ENCODE measurements around the gene RPRD2.

The RPRD2 gene

DNA sequence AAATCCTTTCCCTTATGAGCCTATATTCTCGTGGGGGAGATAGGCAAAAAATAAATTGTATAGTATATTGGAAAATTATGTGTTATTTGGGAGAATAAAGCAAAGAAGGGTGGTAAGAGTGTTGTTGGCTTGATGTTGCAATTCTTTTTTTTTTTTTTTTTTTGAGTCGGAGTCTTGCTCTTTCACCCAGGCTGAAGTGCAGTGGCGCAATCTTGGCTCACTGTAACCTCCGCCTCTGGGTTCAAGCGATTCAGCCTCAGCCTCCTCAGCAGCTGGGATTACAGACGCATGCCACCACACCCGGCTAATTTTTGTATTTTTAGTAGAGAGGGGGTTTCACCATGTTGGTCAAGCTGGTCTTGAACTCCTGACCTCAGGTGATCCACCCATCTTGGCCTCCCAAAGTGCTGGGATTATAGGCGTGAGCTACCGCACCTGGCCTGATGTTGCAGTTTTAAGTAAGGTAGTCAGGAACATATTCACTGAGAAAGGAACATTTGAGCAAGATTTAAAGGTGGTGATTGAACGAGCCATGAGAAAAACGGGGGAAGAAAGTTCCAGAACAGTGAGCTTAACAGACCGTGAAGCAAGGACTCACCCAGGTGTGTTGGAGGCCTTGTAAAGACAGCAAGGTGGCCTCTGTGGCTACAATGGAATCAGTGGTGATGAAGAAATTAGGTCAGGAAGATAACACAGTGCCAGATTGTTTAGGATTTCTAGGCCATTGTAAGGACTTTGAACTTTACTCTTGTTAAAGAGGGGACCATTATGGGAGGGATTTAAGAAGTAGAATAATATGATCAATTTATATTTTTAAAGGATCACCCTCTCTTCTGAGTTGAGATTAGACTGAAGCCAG is 45.8 kb downstream of the RPRD2 start:
- no peak for TF ChIP-seq GATA2 (IDR thresholded peaks at IDR 0.05; ENCODE audit: low read depth, low read length)

DNA sequence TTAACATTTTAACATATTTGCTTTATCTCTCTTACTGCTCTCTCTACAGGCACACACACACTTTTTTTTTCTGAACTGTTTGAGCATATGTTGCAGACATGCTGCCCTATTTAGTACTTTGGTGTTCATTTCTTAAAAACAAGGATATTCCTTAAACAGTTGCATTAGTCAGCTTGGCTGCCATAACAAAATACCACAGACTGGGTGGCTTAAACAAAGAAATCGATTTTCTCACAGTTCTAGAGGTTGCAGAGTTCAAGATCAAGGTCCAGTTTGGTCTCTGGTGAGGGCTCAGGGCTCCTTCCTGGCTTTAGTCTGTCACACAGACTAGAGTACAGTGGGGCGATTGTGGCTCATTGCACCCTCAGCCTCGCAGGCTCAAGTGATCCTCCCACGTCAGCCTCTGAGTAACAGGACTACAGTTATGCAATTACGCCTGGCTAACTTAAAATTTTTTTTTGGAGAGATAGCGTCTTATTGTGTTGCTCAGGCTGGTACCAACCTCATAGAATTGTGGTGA is 46.7 kb downstream of the RPRD2 start:
- TF ChIP-seq GATA3 (IDR thresholded peaks at IDR 0.05; ENCODE audit: low read depth, low read length) (no peak), GATA2 (IDR thresholded peaks at IDR 0.05; ENCODE audit: low read depth, low read length) (no peak)

DNA sequence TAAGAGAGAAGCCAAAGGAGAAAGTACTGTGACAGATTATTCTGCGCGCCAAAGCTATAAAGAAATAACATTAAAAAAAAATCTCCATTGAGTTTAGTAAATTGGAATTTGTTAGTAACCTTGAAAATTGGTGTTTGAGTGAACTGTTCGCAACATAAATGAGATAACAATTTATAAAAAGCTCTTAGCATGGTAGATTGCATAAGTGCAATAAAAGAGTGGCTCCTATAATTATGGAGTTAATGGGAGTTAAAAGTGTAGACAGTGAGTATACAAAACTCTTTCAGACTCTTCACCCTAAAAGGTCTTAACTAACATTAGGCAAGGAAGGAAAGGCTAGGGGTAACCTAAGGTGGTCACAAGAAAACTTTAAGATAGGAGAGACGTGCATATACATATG is 50.6 kb downstream of the RPRD2 start:
- TF ChIP-seq GATA2 (IDR thresholded peaks at IDR 0.05; ENCODE audit: low read depth, low read length), result no peak
- no peak for TF ChIP-seq GATA3 (IDR thresholded peaks at IDR 0.05; ENCODE audit: low read depth, low read length)

DNA sequence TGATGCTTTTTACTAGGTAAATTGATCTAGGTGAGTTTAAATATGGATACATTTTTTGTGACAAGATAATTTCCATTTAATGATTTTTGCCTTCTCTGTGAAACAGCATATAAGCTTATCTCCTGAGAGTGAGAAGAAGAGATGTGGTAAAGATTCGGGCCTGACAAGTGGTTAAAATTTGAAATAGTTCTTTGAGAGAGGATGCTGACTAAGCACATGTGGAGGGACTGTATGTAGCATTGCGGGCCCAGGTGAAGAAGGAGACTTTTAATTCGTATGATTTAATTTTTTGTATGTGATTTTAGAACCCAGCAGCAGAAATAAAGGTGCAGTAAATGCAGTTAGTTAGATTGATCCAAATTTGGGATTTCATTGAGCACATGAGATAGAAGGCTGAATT is 51.9 kb downstream of the RPRD2 start:
- no peak for TF ChIP-seq GATA3 (IDR thresholded peaks at IDR 0.05; ENCODE audit: low read depth, low read length)

DNA sequence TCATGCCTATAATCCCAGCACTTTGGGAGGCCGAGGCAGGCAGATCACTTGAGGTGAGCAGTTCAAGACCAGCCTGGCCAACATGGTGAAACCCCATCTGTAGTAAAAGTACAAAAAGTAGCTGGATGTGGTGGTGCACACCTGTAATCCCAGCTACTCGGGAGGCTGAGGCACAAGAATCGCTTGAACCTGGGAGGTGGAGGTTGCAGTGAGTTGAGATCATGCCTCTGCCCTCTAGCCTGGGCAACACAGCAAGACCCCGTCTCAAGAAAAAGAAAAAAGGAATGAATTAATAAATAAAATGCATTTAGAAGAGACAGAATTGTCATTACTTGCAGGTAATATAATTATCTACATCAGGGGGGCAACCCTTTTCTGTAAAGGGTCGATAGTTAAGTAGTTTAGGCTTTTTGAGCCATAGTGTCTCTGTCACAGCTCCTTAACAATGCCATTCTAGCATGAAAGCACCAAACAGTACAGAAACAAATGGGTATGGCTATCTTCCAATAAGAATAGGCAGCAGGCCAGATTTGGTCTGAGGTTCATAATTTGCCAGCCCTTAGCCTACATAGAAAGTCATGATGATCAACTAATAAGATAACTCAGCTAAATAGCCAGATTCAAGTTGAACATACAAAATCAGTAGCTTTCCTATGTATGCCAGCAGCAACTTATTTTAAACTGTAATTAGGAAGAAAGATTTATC is 56.8 kb downstream of the RPRD2 start:
- TF ChIP-seq GATA2 (IDR thresholded peaks at IDR 0.05; ENCODE audit: low read depth, low read length) (peak; percentile 27; the same call in 1 of the 2 replicates), GATA3 (IDR thresholded peaks at IDR 0.05; ENCODE audit: low read depth, low read length) (no peak)

DNA sequence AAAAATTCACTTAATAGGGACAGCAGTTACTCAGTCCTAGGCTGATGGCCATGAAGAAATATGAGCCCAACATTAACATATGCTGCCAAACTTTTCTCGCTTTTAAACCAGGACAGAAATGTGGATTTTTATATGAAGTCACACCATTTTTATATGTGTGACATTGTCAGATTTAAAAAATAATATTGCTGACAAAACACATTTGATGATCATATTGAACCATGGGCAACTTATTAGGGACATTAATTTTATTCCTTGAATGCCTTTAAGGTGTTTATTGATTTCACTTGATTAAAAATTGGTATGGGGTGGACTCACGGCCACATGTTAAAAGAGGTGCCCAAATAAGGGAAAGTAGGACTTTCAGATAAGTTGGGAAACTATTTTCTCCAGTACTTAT is 58.6 kb downstream of the RPRD2 start:
- TF ChIP-seq GATA3 (IDR thresholded peaks at IDR 0.05; ENCODE audit: low read depth, low read length) (no peak), GATA2 (IDR thresholded peaks at IDR 0.05; ENCODE audit: low read depth, low read length) (no peak)

DNA sequence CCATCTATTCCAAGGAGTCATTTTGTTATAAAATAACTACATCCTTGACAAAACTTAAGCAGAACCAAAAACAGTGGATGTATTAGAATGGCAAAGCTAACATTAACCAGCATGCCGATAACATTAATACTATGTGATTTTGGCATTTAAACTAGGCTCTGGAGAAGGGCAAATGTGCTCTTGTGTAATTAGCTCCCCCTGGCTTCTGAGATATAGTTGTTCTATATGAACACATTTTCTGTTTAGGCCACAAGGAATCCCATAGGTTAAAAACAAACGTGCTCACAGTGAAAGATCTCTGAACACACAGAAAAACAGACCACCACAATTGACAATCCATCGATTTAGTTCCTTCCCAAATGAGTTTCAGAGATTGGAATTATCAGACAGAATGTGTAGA is 65.9 kb downstream of the RPRD2 start:
- no peak for TF ChIP-seq GATA3 (IDR thresholded peaks at IDR 0.05; ENCODE audit: low read depth, low read length)
- TF ChIP-seq GATA2 (IDR thresholded peaks at IDR 0.05; ENCODE audit: low read depth, low read length), result no peak

DNA sequence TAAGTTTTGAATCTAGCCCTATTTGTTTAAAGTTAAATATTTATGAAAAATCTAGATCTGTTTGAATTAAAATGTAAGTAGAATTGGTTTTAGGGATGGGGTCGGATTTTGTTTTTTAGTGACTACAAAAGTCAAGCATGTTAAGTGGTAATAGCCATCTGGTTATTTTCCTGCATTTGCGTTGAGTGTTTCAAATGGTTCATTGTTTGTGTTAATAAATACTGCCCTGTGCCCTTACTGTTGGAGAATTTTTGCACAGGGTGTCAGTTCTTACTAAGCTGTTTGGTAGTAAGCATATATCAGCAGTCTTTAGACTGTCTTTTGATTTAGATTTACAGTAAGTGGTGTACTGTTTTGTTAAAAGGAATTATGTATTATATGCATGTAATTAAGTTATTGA is 77.2 kb downstream of the RPRD2 start:
- TF ChIP-seq GATA3 (IDR thresholded peaks at IDR 0.05; ENCODE audit: low read depth, low read length) (no peak), GATA2 (IDR thresholded peaks at IDR 0.05; ENCODE audit: low read depth, low read length) (no peak)

DNA sequence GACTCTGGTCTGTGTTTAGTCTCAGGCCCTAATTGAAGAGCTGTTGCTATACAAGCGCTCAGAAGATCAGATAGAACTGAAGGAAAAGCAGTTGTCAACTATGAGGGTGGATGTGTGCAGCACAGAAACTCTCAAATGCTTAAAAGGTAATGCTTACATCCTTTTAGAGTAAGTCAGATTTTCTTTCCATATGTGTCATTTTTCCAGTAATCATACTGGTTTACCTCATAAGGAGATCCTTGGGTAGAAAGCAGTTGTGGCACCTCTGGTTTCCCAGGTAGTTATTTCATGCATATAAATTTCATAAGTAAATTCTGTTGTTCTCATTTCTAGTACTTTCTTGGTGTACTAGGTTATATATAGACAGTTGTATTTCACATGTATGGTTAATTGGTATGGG is 80.3 kb downstream of the RPRD2 start:
- TF ChIP-seq GATA2 (IDR thresholded peaks at IDR 0.05; ENCODE audit: low read depth, low read length) (no peak), GATA3 (IDR thresholded peaks at IDR 0.05; ENCODE audit: low read depth, low read length) (no peak)

DNA sequence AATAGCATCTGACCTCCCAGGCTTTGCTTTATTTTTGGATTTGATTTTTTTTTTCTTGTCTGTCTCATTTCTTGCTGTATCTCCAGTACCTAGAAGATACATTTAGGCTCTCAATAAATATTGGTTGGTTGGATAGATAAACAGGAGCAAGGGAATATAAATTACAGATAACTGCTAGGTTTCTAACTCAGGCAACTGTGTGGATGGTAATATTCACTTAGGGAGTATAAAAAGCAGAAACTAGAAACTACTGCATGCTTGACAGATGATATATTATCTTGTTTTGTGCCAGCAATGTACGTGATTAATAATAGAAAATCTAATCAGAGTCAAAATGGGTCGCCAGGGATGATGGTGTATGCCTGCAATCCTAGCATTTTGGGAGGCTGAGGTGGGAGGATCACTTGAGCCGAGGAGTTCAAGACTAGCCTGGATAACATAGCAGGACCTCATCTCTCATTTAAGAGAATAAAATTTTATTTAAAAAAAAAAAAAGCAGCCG is 92.2 kb downstream of the RPRD2 start:
- no peak for TF ChIP-seq GATA2 (IDR thresholded peaks at IDR 0.05; ENCODE audit: low read depth, low read length)

DNA sequence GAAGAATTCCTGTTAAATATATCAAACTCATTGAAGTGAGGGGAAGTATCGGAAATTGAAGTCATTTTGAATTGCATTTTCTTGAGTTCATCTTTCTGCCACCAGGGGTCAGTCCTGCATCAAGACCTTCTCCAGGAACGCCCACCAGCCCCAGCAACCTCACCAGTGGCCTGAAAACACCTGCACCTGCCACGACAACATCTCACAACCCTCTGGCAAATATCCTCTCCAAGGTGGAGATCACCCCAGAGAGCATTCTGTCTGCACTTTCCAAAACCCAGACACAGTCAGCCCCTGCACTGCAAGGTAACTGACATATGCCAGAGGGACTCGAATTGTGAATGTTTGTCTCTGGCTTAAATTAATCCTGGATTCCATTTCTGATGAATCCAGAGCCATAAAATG is 100.5 kb downstream of the RPRD2 start:
- TF ChIP-seq GATA3 (IDR thresholded peaks at IDR 0.05; ENCODE audit: low read depth, low read length), result no peak

DNA sequence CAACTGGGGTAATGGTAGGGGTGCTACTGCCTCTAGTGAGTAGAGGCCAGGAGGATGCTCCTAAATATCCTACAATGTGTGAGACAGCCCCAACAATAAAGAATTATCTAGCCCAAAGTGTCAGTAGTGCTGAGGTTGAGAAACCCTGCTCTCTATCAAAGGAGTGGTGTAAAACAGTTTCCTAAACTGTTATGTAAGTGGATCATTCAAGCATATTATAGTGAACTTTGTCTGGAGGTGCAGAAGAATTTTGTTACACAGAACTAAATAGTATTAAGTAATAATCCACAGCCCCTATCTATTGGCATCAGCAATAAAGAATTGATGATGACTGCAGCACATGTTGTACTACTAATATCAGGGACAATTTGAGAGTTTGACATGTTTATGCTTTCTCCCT is 103.0 kb downstream of the RPRD2 start:
- no peak for TF ChIP-seq GATA2 (IDR thresholded peaks at IDR 0.05; ENCODE audit: low read depth, low read length)
- no peak for TF ChIP-seq GATA3 (IDR thresholded peaks at IDR 0.05; ENCODE audit: low read depth, low read length)

DNA sequence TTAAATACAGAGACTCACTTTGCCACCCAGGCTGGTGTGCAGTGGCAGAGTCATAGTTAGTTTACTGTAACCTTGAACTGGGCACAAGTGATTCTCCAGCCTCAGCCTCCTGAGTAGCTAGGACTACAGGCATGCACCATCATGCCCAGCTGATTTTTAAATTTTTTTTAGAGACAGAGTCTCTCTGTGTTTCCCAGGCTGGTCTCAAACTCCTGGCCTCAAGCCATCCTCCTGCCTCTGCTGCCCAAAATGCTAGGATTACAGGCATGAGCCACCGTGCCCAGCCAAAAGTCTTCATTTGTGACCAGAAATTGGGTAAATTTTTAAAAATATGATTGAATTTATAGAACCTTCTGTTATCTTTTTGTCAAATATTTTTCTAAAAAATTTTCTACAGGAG is 105.3 kb downstream of the RPRD2 start:
- no peak for TF ChIP-seq GATA2 (IDR thresholded peaks at IDR 0.05; ENCODE audit: low read depth, low read length)

DNA sequence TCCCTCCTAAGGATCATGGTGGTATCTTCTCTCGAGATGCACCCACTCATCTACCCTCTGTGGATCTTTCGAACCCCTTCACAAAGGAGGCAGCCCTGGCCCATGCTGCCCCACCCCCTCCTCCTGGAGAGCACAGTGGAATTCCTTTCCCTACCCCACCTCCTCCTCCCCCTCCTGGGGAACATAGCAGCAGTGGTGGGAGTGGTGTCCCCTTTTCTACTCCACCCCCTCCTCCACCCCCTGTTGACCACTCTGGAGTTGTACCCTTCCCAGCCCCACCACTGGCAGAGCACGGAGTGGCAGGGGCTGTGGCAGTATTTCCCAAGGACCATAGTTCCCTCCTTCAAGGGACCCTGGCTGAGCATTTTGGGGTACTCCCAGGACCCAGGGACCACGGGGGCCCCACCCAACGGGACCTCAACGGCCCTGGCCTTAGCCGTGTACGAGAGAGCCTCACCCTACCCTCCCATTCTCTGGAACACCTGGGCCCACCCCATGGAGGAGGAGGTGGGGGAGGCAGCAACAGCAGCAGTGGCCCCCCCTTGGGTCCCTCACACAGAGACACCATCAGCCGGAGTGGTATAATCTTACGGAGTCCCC is 108.8 kb downstream of the RPRD2 start:
- no peak for TF ChIP-seq GATA3 (IDR thresholded peaks at IDR 0.05; ENCODE audit: low read depth, low read length)
- no peak for TF ChIP-seq GATA2 (IDR thresholded peaks at IDR 0.05; ENCODE audit: low read depth, low read length)

DNA sequence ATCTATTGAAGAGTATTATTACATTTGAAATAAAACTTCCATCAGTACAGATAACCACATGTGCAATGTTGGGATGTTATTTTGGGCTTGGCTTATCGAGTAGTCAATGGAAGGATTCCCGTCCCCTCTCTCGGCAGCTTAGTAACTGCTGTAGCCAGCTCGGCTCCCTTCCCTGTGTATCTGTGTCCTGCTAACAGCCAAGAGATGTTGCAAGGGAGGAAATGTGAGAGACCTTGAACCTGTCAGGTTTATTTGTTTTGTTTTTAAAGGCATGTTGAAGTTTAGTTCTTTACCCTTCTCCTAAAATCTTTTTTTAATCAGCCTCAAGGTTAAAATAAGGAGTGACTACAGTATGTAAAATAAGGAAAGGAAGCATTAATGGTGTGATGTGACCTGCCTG is 109.7 kb downstream of the RPRD2 start:
- TF ChIP-seq GATA3 (IDR thresholded peaks at IDR 0.05; ENCODE audit: low read depth, low read length), result no peak
- no peak for TF ChIP-seq GATA2 (IDR thresholded peaks at IDR 0.05; ENCODE audit: low read depth, low read length)
